A549 (cell line): ENCODE data around the gene TSGA10IP. TPM values are rescaled to one million over a fixed set of nuclear protein-coding genes. Genes with fewer than 3 reads are reported as not detected.

Experiments used
- ATAC-seq, 2 experiments: fragments of 200-7000 bp in 1 of 2; fragments of >200 bp in 1 of 2; cut with Nextera tagmentation in 1 of 2; cut with Tn5 transposase in 1 of 2; 3 replicates each; pipeline versions ENCODE4 v1.8.0 to v1.9.1; 2018 to 2020; ENCODE audit warnings: mild to moderate bottlenecking in 1 of 2, moderate library complexity in 1 of 2
- CTCF ChIA-PET: fragments of 300-600 bp; sonication (Branson Sonifier 250); formaldehyde crosslinking; extraction: SDS; loops from one replicate; lab custom pipeline; 2021; ENCODE audit warnings: antibody characterized with exemption, inconsistent platforms; lab: Yijun Ruan, JAX
- POLR2A ChIA-PET: fragments of 350-600 bp; formaldehyde crosslinking; extraction: SDS; loops from one replicate; lab custom pipeline; 2021; ENCODE audit warnings: antibody characterized with exemption, inconsistent platforms; lab: Yijun Ruan, JAX
- DNase-seq, 2 experiments: peaks; one replicate each; pipeline versions ENCODE4 v3.0.0 to v3.0.0-alpha.2; 2011 to 2016; ENCODE audit warnings: low read depth in 1 of 2, low spot score in 1 of 2
- FAIRE-seq: peaks from 2 replicates; lab custom pipeline; 2011; peaks lifted over from hg19 to GRCh38; lab: Jason Lieb, UNC
- H3K27ac ChIP-seq, 2 experiments: fragments of >200 bp; sonication (Bioruptor Twin); formaldehyde crosslinking; 3 replicates each; pipeline ENCODE4 v1.5.1; 2016 to 2017
- H3K4me1 ChIP-seq: fragments of >200 bp; sonication (Bioruptor Twin); formaldehyde crosslinking; 3 replicates; pipeline ENCODE4 v1.6.1; 2016
- H3K4me2 ChIP-seq: fragments of >200 bp; sonication (Bioruptor Twin); formaldehyde crosslinking; 3 replicates; pipeline ENCODE4 v1.6.1; 2016
- H3K4me3 ChIP-seq: fragments of >200 bp; sonication (Bioruptor Twin); formaldehyde crosslinking; 3 replicates; pipeline ENCODE4 v1.5.1; 2016
- H3K9me3 ChIP-seq: fragments of >200 bp; sonication (Bioruptor Twin); formaldehyde crosslinking; 3 replicates; pipeline ENCODE4 v1.6.1; 2016
- CBX2 ChIP-seq: fragments of 200-600 bp; sonication (generic); IDR thresholded peaks from 2 replicates; pipeline ENCODE4 v1.6.1; 2016; ENCODE audit warnings: low read depth, mild to moderate bottlenecking, borderline replicate concordance
- CBX8 ChIP-seq: fragments of 200-600 bp; sonication (generic); IDR thresholded peaks from 2 replicates; pipeline ENCODE4 v1.6.1; 2016
- CEBPB ChIP-seq, 2 experiments: fragments of >200 bp in 1 of 2; sonication (Bioruptor Twin) in 1 of 2; formaldehyde crosslinking in 1 of 2; IDR thresholded peaks; 2 replicates each; pipeline ENCODE4 v1.6.1; 2012 to 2016
- CHD2 ChIP-seq: fragments of 150-350 bp; IDR thresholded peaks from 2 replicates; pipeline ENCODE4 v1.6.1; 2014; ENCODE audit warnings: low read length; ENCODE audit not compliant: partially characterized antibody
- CHD4 ChIP-seq: fragments of 200-600 bp; sonication (generic); IDR thresholded peaks from 2 replicates; pipeline ENCODE4 v1.6.1; 2016; ENCODE audit warnings: antibody characterized with exemption, mild to moderate bottlenecking, borderline replicate concordance
- EHF ChIP-seq: fragments of 250-450 bp; sonication (Bioruptor Pico); IDR thresholded peaks from 2 replicates; pipeline ENCODE4 v1.5.0; 2020; ENCODE audit warnings: mild to moderate bottlenecking
- EHMT2 ChIP-seq: fragments of 200-600 bp; sonication (generic); IDR thresholded peaks from 2 replicates; pipeline ENCODE4 v1.6.1; 2016; ENCODE audit warnings: antibody characterized with exemption, low read depth, mild to moderate bottlenecking, moderate library complexity
- EP300 ChIP-seq, 2 experiments: fragments of >200 bp; sonication (Bioruptor Twin); formaldehyde crosslinking; IDR thresholded peaks; 2 replicates in 1 of 2; 3 replicates in 1 of 2; pipeline ENCODE4 v1.6.1; 2016 to 2017
- FOXS1 ChIP-seq: fragments of 250-450 bp; sonication (Bioruptor Pico); IDR thresholded peaks from 2 replicates; pipeline ENCODE4 v1.5.0; 2020; ENCODE audit warnings: mild to moderate bottlenecking, moderate library complexity
- HDAC2 ChIP-seq: fragments of 200-600 bp; sonication (generic); IDR thresholded peaks from 2 replicates; pipeline ENCODE4 v1.6.1; 2016
- HOXA7 ChIP-seq: fragments of 250-450 bp; sonication (Bioruptor Pico); IDR thresholded peaks from 2 replicates; pipeline ENCODE4 v1.5.0; 2020; ENCODE audit warnings: mild to moderate bottlenecking, moderate library complexity
- KDM1A ChIP-seq: fragments of 200-600 bp; sonication (generic); IDR thresholded peaks from 2 replicates; pipeline ENCODE4 v1.6.1; 2016; ENCODE audit warnings: low read depth, mild to moderate bottlenecking
- MAFK ChIP-seq: fragments of 450-650 bp; IDR thresholded peaks from 2 replicates; pipeline ENCODE4 v1.6.1; 2014; ENCODE audit not compliant: partially characterized antibody
- MAZ ChIP-seq: fragments of 150-350 bp; IDR thresholded peaks from 2 replicates; pipeline ENCODE4 v1.6.1; 2014; ENCODE audit warnings: antibody characterized with exemption, low read depth, low read length, borderline replicate concordance
- MYC ChIP-seq: IDR thresholded peaks from 2 replicates; pipeline ENCODE4 v1.6.1; 2012; ENCODE audit warnings: mild to moderate bottlenecking, inconsistent platforms, low read length, improper control_type of control experiment, borderline replicate concordance
- NFE2L2 ChIP-seq: fragments of 150-350 bp; conservative IDR thresholded peaks from 2 replicates; pipeline ENCODE4 v1.6.1; 2014; ENCODE audit warnings: low read length
- NPAS2 ChIP-seq: fragments of 250-450 bp; sonication (Bioruptor Pico); IDR thresholded peaks from 2 replicates; pipeline ENCODE4 v1.8.0; 2022; ENCODE audit warnings: mild to moderate bottlenecking, moderate library complexity, borderline replicate concordance
- PHF8 ChIP-seq: fragments of 200-600 bp; sonication (generic); IDR thresholded peaks from 2 replicates; pipeline ENCODE4 v1.6.1; 2016; ENCODE audit warnings: low read depth, mild to moderate bottlenecking, antibody characterized with exemption, moderate library complexity, borderline replicate concordance
- POLR2A ChIP-seq: IDR thresholded peaks from 2 replicates; pipeline ENCODE4 v1.6.1; 2012; ENCODE audit warnings: mild to moderate bottlenecking, low read length
- POLR2AphosphoS2 ChIP-seq: conservative IDR thresholded peaks from 2 replicates; pipeline ENCODE4 v1.6.1; 2012; ENCODE audit warnings: low read length, improper control_type of control experiment, inconsistent platforms
- TFCP2L1 ChIP-seq: fragments of 250-450 bp; sonication (Bioruptor Pico); IDR thresholded peaks from 2 replicates; pipeline ENCODE4 v1.5.0; 2021; ENCODE audit warnings: mild to moderate bottlenecking
- TP53 ChIP-seq: fragments of 250-450 bp; sonication (Bioruptor Pico); IDR thresholded peaks from 2 replicates; pipeline ENCODE4 v1.5.0; 2021; ENCODE audit warnings: mild to moderate bottlenecking, moderate library complexity
- ZC3H11A ChIP-seq: fragments of 450-650 bp; IDR thresholded peaks from 2 replicates; pipeline ENCODE4 v1.6.1; 2014; ENCODE audit warnings: antibody characterized with exemption, mild to moderate bottlenecking
- ZNF302 ChIP-seq: fragments of 250-450 bp; sonication (Bioruptor Pico); IDR thresholded peaks from 2 replicates; pipeline ENCODE4 v1.9.0; 2021; ENCODE audit warnings: inconsistent platforms, mild to moderate bottlenecking, moderate library complexity
- WGBS: methylation state at CpG from one replicate; pipeline ENCODE4 v1.1.6; 2017; ENCODE audit errors: missing lambda C conversion rate; 5-methylcytosine and 5-hydroxymethylcytosine counted together
- polyA plus RNA-seq, 4 experiments: library from polyadenylated mRNA; depleted of rRNA in 3 of 4; stranded (reverse); fragments of >200 nt; fragmentation: RNase III in 1 of 4; extraction: RNeasy Plus Mini Kit Qiagen cat#74134 plus additional on column Dnase treatment in 1 of 4; gene quantifications; 2 replicates in 3 of 4; 3 replicates in 1 of 4; pipeline ENCODE4 v1.2.3, GENCODE V29; 2011 to 2017
- TF ChIP-seq, protein P1 (sequence below): fragments of >200 bp; sonication (Bioruptor Twin); formaldehyde crosslinking; IDR thresholded peaks from 2 replicates; pipeline ENCODE4 v1.6.1; 2016
- TF ChIP-seq, protein P2 (sequence below): fragments of >200 bp; sonication (Bioruptor Twin); formaldehyde crosslinking; IDR thresholded peaks from 3 replicates; pipeline ENCODE4 v1.5.1; 2016
- TF ChIP-seq, protein P3 (sequence below): IDR thresholded peaks from 2 replicates; pipeline ENCODE4 v1.6.1; 2012; ENCODE audit warnings: low read depth, borderline replicate concordance
- TF ChIP-seq, protein P4 (sequence below): fragments of 250-450 bp; sonication (Bioruptor Pico); IDR thresholded peaks from 2 replicates; pipeline ENCODE4 v1.5.0; 2021; ENCODE audit warnings: mild to moderate bottlenecking, moderate library complexity, borderline replicate concordance
- TF ChIP-seq, protein P5 (sequence below): fragments of 450-650 bp; IDR thresholded peaks from 2 replicates; pipeline ENCODE4 v1.6.1; 2014; ENCODE audit warnings: antibody characterized with exemption

TSGA10IP gene
- polyA plus RNA-seq, 2 of the 4 experiments (the other 2 are of a cell fraction), result not detected

DNA sequence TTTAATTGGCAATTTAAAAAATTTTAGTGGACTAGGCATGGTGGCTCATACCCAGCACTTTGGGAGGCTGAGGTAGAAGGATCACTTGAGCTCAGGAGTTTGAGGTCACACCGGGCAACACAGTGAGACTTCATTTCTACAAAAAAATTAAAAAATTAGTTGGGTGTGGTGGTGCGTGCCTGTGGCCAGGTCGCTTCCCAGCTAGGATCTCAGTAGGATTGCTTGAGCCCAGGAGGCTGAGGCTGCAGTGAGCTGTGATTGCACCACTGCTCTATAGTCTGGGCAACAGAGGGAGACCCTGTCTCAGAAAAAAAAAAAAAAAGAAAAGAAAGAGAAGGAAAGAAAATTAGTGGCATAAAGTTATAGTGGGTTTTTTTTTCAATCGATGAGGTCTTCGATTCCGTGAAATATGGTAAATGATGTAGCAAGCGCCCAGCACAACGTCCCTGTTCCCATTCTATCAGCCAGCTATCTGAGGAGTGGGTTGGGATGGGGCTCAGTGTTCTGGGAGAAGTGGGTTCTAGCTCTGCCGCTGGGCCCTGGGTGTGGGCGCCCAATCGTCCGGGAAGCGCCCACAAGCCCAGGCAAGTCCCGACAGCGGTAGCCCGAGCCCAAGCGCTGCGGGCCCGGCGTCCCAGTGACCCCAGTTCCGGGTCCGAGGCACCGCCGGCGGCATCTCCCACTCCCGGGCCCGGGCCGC lies 46.5 kb upstream of the TSGA10IP start (continued):
- TF ChIP-seq, protein P1, sequence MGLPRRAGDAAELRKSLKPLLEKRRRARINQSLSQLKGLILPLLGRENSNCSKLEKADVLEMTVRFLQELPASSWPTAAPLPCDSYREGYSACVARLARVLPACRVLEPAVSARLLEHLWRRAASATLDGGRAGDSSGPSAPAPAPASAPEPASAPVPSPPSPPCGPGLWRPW, result no peak
- TF ChIP-seq, protein P2, sequence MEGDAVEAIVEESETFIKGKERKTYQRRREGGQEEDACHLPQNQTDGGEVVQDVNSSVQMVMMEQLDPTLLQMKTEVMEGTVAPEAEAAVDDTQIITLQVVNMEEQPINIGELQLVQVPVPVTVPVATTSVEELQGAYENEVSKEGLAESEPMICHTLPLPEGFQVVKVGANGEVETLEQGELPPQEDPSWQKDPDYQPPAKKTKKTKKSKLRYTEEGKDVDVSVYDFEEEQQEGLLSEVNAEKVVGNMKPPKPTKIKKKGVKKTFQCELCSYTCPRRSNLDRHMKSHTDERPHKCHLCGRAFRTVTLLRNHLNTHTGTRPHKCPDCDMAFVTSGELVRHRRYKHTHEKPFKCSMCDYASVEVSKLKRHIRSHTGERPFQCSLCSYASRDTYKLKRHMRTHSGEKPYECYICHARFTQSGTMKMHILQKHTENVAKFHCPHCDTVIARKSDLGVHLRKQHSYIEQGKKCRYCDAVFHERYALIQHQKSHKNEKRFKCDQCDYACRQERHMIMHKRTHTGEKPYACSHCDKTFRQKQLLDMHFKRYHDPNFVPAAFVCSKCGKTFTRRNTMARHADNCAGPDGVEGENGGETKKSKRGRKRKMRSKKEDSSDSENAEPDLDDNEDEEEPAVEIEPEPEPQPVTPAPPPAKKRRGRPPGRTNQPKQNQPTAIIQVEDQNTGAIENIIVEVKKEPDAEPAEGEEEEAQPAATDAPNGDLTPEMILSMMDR, result no peak
- TF ChIP-seq EHF, result no peak

DNA sequence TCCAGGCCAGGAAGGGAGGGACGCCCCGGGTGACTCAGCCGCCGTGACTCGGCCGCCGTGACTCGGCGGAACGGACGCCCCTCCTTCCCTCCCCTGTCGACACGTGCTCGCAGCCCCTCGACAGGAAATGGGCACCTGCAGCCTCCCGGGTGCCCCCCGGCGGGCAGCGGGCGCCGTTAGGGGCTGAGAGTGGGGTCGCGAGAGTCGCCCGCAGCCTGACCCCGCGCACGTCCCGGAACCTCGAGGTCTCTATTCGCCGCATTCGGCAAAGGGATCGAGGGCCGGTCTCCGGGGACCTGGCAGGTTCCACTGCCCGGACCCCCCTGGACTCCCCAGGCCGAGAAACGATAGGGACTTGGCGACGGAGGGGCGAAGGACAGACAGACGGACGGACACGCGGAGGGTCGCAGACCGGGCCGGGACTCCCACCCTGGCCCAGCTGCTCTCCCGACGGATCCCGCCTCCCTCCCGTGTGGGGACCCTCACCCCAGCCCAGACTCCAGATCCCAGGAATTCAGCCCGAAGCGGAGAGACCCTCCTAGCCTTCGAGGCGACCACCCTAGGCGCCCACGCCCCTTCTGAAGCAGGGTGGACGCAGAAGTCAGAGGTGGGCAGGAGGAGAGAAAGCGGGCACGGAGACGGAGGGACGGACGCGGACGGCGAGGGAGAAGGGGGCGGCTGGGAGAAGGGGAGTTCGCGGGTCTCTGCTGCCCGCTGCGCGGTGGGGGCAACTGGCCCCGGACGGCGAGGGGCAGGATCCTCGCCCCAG lies 45.7 kb upstream of the TSGA10IP start:
- WGBS, result under 1% methylated on average over 45 of the region's 78 CpGs
- DNase-seq (peak; percentile 75 to 83), ATAC-seq (peak; percentile 61 to 68), FAIRE-seq (no peak)
- ChIA-PET CTCF (interaction anchor here (1.1 to 31.6 kb wide), 4 partner anchors 6 to 236 kb away, joined by 3 to 618 read pairs (median 310); partner anchors contain the start of genes C11orf68, CCDC85B, DRAP1 and FIBP), POLR2A (interaction anchor here (0.7 to 5.7 kb wide), 9 partner anchors 8 to 164 kb away, joined by 3 to 43 read pairs (median 13); partner anchors contain the start of genes C11orf68, CCDC85B and FIBP)
- Histone ChIP-seq H3K4me3 (peak overlapping the region; percentile 93), H3K9me3 (no peaks in the 10 kb centered on the region), H3K4me2 (peak overlapping the region; percentile 90), H3K4me1 (peaks cover 59% of the 10 kb centered on the region), H3K27ac (peak overlapping the region; percentile 97)
- TF ChIP-seq CEBPB (IDR thresholded peaks at IDR 0.05) (no peak), MAZ (0 out of 2 replicates have a peak, but pooled peaks have one; percentile 22), NPAS2 (CRISPR knock-in tag) (no peak), CHD2 (no peak), TFCP2L1 (CRISPR knock-in tag) (peak; percentile 15; the same call in 1 of the 2 replicates), MAFK (peak; percentile 93), ZNF302 (CRISPR knock-in tag) (no peak), MYC (peak; percentile 93), CHD4 (no peak), PHF8 (no peak), HOXA7 (CRISPR knock-in tag) (peak; percentile 53; the same call in 1 of the 2 replicates), CBX2 (no peak), FOXS1 (CRISPR knock-in tag) (no peak), POLR2AphosphoS2 (no peak), POLR2A (peak; percentile 26; the same call in 1 of the 2 replicates), NFE2L2 (peak; percentile 83), HDAC2 (no peak), KDM1A (no peak), ZC3H11A (no peak), CBX8 (no peak), EP300 (IDR thresholded peaks at IDR 0.05) (peak in 1 of 2 experiments; percentile 35; a peak in 1 of 5 replicates), TP53 (peak; percentile 55; the same call in 1 of the 2 replicates), EHMT2 (no peak)
- TF ChIP-seq, protein P3, sequence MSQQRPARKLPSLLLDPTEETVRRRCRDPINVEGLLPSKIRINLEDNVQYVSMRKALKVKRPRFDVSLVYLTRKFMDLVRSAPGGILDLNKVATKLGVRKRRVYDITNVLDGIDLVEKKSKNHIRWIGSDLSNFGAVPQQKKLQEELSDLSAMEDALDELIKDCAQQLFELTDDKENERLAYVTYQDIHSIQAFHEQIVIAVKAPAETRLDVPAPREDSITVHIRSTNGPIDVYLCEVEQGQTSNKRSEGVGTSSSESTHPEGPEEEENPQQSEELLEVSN, result peak; percentile 88
- TF ChIP-seq, protein P2, result no peak; the same call in 2 of the 3 replicates
- TF ChIP-seq, protein P4, sequence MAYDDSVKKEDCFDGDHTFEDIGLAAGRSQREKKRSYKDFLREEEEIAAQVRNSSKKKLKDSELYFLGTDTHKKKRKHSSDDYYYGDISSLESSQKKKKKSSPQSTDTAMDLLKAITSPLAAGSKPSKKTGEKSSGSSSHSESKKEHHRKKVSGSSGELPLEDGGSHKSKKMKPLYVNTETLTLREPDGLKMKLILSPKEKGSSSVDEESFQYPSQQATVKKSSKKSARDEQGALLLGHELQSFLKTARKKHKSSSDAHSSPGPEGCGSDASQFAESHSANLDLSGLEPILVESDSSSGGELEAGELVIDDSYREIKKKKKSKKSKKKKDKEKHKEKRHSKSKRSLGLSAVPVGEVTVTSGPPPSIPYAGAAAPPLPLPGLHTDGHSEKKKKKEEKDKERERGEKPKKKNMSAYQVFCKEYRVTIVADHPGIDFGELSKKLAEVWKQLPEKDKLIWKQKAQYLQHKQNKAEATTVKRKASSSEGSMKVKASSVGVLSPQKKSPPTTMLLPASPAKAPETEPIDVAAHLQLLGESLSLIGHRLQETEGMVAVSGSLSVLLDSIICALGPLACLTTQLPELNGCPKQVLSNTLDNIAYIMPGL (CRISPR knock-in tag), result no peak
- TF ChIP-seq, protein P5, sequence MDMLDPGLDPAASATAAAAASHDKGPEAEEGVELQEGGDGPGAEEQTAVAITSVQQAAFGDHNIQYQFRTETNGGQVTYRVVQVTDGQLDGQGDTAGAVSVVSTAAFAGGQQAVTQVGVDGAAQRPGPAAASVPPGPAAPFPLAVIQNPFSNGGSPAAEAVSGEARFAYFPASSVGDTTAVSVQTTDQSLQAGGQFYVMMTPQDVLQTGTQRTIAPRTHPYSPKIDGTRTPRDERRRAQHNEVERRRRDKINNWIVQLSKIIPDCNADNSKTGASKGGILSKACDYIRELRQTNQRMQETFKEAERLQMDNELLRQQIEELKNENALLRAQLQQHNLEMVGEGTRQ, result peak; percentile 52
